ENCODE measurements around the gene PARVB. TPM values are rescaled to one million over a fixed set of nuclear protein-coding genes. Genes with fewer than 3 reads are reported as not detected.

Gene PARVB
- total RNA-seq, 1 experiment from 2014 or later = 2.3 TPM

DNA sequence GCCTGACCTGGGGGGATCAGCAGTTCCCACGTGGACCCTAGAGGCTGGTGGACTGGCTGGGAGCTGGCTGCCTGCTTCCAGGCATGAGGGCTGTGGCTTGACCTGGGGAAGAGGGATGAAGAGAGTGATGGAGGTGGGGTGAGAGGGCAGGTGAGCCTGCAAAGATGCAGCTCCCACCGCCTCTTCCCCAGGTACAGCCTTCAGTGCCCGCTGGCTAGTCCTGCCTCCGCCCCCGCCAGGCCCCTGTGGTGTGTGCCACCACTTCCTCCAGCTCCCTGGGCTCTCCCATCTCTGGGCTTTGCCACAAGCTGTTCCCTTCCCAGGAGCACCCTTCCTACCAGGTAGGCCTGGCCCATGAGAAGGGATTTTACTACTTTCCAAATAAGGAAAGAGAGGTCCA is 175.8 kb downstream of the PARVB start:
- DNase-seq (ENCODE audit: low spot score) = no peak

DNA sequence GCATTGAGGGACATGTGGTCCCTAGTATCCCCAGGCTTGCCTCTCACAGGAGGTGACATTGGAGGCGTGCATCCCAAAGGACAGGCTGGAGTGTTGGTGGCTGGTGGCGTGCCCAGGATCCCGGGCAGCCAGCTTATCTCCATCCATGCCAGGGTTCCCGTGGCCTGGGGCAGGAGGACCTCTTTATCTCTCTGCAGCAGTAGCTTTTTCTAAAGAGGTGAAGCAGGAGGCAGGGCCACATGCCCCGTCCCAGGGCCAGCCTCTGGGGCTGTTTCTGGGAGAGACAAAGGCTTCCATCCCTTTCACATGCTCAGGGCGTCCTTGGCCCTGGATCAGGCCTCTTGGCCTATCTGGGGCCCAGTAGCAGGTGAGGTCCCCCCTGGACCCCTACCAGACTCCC is 176.3 kb downstream of the PARVB start:
- no peak for DNase-seq (ENCODE audit: low spot score)

DNA sequence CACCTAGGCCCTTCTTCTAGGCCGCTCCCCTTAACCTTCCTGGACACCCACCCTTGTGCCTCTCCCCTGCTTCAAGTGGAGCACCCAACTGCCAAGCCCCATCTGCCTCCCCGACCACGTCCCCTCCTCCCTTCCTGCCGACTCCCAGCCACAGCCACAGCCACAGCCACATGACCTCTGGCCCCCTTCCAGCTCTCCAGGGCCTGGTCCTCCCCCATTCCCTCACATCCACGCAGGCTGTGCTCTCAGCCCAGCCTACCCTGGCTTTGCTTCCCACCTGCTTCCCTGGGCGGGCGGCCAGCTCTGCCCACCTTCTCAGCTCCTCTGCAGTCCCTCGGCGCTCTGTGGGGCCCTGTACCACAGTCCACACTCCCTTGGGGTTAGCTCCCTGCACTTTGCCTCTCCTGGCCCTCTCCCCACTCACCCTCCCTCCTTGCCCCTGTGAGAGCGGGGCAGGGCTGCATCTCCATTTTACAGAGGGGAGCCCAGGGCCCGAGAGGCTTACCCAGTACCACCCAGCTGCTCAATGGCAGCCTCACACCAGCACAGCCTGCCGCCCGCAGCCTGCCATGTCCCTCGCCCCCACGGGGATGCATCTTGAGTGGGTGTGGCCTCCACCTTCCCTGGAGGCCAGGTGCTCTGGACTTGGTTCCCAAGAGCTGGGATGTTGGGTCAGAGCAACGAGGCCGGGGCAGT is 176.9 kb downstream of the PARVB start:
- no peak for DNase-seq (ENCODE audit: low spot score)

- no peak for DNase-seq (ENCODE audit: low spot score)
Observed at GRCh38 chr22:44201665-44202064, 177.6 kb downstream of the PARVB start.

DNA sequence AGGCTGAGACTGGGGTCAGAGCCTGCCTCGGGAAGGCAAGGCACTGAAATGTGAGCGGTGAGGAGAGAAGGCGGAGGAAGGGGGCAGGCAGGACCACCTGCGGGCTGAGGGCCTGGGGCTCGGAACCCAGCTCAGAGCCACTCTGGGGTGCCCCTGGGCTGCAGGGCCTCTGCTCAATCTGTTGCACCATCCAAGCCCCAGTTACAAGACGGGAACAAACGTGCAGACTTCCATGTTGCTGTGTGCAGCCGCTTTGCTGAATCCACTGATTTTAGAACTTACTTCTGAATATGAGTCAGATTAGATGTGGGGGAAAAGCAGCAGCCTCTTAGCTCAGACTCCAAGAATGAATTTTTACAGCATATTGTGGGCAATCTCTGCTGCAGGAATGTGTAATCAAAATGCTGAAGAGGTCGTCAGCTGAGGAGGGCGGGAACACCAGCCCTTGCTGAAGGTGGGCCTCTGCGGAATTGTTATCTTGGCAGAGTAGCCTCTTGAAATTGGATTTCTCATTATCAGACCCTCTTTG is 178.2 kb downstream of the PARVB start:
- DNase-seq (ENCODE audit: low spot score) = peak; percentile 57

- no peak for DNase-seq (ENCODE audit: low spot score)
Observed at GRCh38 chr22:44203203-44203602, 179.1 kb downstream of the PARVB start.

DNA sequence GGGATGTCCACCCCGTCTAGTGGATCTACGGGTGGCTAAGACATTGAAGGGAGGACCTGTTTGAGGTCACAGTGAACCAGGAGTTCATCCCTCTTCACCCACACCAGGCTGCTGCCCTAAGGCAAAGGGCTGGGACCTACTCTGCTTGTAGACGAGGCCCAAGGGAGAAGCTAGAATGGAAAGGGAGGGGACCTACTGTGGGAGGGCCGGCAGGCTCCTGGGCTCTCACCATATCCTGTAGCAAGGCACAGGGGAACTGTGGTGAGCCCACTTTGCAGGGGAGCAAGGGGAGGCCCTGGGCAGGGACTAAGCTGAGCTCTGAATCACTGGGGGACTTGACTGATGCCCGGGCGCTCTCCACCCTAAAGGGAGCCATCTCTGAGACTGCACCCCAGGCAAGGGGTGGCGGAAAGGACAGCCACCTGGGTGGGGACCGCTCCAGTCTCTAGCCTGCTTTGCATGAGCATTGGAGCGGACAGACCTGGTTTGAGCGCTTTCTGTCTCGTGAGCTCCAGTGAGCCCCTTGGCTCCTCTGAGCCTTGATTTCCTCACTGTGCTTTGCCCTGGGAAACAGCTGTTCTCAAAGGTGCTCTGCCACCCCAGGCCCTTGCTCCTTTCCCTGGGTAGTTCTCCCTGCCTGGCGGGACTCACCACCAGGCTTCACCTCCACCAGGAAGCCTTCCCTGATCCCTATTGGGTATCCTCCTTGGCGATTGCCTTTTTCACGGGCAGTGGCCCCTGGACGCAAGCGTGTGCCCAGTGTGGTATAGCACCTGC is 180.8 kb downstream of the PARVB start:
- no peak for DNase-seq (ENCODE audit: low spot score)

DNA sequence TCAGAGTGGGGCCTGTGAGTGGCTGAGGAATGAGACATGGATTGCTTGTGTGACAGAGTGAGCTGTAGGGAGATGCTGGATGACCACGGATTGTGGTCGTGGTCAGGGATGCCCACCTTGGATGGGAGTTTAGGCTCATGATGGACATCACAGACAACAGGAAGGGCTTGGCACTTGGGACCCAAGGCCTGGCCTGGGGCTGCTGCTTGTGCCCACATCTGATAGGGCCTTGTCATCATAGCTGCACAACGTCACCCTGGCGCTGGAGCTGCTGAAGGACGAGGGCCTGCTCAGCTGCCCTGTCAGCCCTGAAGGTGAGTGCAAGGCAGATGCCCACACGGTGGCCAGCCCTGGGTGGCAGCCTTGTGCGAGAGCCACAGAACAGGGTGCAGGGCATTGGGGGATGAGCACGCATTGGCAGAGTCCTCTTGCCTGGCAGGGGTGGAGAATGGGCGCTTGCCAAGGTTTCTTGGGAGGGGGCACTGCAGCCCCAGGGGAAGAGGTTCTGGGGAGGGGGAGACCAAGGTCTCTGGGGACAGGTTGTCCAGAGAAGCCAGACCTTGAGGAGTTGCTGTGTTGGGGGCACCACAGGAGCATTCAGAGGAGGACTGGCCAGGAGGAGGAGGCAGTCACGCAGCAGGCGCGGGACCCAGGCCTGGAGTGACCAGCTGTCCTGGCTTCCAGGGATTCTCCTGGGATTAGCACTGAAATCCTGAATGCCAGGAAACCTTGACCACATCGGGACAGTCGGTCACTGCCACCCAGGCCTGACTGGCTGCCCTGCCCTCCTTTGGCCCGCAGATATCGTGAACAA is 181.6 kb downstream of the PARVB start:
- no peak for DNase-seq (ENCODE audit: low spot score)

- DNase-seq (ENCODE audit: low spot score) = no peak
Observed at GRCh38 chr22:44206330-44206645, 182.2 kb downstream of the PARVB start.

DNA sequence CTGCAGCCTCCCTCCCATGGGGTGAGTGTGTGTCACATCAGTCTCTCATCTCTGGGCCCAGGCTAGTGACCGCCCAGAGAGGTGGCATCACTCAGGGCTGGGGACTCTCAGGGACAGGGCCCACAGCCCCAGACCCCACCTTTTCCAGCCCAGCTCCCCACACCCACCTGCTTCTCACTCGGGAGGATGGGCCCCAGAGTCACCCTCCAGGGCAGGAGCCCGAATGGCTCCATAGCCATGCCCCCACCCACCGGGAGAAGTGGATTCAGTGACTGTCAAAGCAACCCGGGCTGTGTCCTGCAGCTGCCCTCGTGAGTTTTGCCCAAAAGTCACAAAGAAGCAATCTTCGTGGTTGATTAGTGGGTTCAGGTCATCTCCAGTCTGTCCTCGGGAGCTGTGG is 182.6 kb downstream of the PARVB start:
- DNase-seq (ENCODE audit: low spot score) = no peak

GRCh38 chr22:44207173-44207980 is 183.3 kb downstream of the PARVB start:
- DNase-seq (ENCODE audit: low spot score) = no peak

DNA sequence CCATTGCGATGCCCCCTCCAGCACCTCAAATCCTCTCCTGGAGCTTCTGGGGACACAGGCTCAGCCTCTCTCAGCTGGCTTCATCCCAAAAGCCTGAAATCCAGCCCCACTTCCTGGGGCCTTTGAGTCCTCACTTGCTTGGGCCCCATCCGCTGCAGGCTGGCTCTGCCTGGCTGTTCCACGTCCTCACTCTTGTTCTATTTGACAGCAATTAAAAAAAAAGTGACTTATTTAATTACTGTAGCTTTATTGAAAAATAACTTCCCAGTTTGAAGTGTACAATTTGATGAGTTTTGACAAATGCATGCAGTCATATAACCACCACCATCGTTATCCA is 183.8 kb downstream of the PARVB start:
- no peak for DNase-seq (ENCODE audit: low spot score)

DNA sequence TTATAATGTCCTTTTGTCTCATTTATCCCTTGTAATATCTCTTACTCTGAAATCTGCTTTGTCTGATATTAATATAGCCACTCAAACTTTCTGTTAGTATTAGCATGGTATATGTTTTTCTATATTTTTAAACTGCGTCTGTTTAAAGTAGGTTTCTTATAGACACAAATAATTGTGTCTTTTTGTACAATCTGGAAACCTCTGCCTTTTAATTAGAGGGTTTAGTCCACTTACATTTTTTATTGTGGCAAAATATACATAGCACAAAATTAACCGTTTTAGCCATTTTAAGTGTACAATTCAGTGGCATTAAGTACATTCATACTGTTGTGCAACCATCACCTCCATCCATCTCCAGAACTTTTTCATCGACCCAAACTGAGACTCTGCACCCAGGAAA is 185.2 kb downstream of the PARVB start:
- DNase-seq (ENCODE audit: low spot score) = no peak

GRCh38 chr22:44210722-44211121 is 186.6 kb downstream of the PARVB start:
- no peak for DNase-seq (ENCODE audit: low spot score)

- DNase-seq (ENCODE audit: low spot score) = no peak
Observed at GRCh38 chr22:44211256-44211945, 187.3 kb downstream of the PARVB start.

DNA sequence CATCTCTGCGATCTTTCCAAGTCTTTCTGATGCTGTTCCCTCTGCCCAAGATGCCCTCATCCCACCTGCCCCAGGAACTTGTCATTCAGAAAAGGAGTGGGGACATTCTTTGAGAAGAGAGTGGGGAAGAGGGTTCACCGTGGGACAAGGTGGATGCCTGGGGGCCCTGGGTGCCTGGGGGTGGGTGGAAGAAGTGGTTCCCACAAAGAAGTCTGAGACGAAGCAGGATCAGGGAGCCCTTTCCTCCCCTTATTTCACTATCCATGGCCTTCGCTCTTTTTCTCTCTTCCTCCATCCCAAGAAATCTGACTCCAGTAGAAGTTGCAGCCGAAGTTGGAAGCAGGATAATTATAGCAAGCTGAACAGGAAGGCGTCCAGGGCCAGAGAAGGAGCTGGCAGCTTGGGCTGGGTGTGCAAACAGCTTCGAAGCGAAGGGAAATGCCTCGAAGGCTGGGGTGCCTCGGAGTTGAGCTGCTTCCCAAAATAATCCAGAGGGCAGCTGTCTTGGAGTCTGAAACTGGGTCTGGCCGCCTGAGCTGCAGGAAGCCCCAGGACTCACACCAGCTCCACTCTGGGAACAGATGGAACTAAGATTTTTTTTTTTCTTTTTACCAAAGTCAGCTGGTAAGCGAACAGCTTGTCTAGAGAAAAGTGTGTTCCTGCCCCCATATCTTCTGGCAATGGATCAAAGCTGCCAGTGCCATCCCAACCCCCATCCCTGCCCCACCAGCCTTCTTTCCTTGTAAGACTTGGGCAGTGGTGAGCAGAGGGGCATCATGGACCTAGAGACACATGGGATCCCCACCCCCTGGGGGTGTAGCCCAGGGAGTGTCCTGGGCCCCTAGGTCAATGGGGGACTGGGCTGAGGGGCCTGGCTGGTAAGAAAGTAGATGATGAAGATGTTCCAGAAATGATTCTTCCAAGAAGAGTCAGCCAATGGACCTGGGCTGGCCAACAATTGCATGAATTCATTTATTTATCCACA is 188.1 kb downstream of the PARVB start:
- DNase-seq (ENCODE audit: low spot score) = no peak

DNA sequence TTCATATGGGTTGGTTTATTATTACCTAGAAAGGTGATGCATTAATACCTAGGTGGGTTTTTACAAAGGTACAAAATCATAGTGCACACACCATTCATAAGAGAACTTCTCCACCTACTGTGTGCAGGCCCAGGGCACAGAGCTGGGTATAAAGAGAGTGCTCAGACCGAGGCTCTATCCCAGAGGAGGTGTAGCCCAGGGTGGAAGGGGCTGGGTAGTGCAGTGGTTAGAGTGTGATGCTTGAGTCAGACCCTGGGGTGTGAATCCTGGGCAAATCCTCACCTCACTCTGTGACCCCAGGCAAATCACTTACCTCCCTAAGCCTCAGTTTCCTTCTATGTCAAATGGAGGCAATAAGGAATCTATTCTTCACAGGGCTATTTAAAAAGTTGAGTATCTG is 188.8 kb downstream of the PARVB start:
- no peak for DNase-seq (ENCODE audit: low spot score)

GRCh38 chr22:44213489-44214043 is 189.5 kb downstream of the PARVB start:
- no peak for DNase-seq (ENCODE audit: low spot score)

- no peak for DNase-seq (ENCODE audit: low spot score)
Observed at GRCh38 chr22:44214187-44214586, 190.1 kb downstream of the PARVB start.

GRCh38 chr22:44214764-44215163 is 190.7 kb downstream of the PARVB start:
- no peak for DNase-seq (ENCODE audit: low spot score)
